ENCODE results near the gene PDCD6IP.
"Not testable (repeated sequence)": the region's sequence is repeated elsewhere in the genome, so short reads cannot be mapped to it uniquely, and the experiment has no call there.

PDCD6IP gene

GRCh38 chr3:33792167-33792892 is 6.1 kb upstream of the PDCD6IP start:
- no peak for DNase-seq

DNA sequence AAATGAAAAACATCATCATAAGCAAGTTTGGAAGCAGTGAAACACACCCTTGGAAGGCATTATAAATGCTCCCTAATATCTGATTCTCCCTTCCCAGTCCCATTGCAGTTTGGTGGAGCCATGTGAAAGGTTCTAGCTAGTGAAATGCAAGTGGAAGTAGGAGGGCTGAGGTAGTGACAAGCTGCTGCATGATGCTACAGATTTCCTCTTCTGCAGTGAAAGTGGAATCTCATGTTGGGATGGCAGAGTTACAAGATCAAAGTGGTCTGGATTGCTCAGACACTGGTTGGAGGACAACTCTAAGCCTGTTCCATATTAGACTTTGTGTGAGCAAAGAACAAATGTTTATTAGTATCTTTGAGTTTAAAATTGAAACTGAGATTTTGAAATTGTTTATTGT is 3.3 kb upstream of the PDCD6IP start:
- no peak for DNase-seq

DNA sequence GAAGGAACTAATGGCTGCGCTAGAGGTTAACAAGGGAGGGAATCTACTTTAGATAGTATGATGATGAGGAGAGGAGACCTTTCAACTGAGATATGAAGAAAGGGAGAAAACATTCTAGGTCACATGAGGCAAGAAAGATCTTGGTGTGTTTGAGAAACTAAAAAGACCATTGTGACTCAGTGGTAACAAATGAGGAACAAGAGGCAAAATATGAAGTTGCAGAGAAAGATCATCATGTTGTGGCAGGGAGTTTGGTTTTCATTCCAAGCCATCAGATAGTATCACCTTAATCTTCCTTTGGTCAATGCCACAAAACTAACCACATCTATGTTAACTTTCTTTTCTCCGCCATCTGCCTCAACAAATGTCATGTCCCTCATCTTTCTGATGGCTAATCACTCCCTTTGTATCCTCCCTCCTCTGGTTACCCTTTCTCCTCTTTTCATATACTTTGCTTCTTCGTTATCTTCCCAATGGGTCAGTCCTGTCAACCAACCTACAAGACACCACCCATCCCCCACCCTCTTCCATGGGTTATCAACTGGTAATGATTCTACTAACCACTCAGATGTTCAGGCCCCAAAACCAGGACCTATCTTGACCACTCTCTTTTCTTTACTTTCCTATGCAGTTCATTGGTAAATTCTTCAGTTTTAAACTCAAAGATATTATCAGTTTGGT is 2.4 kb upstream of the PDCD6IP start:
- no peak for DNase-seq

DNA sequence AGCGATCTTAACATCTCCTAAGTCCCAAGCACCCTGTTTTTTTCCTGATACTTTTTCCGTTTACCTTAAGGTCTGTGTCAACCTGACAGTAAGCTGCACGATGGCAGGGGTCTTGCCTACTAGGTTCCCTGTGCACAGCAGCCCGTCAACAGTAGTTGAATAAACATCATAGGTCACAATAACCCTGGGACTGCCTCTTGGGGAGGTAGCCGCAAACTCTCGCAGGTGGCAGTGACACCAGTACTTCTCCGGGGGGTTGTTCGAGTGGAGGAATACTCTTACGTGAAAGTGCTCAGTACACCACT is 365 bp upstream of the PDCD6IP start:
- DNase-seq: no peak

- DNase-seq: no peak
These were observed 747 bp downstream of the PDCD6IP start for GRCh38 chr3:33799202-33799551.

- DNase-seq: no peak
These were observed 4.8 kb downstream of the PDCD6IP start for GRCh38 chr3:33803252-33803651.

- no peak for DNase-seq
These were observed 5.6 kb downstream of the PDCD6IP start for GRCh38 chr3:33803894-33804526.

GRCh38 chr3:33807191-33807590 is 8.8 kb downstream of the PDCD6IP start:
- no peak for DNase-seq

DNA sequence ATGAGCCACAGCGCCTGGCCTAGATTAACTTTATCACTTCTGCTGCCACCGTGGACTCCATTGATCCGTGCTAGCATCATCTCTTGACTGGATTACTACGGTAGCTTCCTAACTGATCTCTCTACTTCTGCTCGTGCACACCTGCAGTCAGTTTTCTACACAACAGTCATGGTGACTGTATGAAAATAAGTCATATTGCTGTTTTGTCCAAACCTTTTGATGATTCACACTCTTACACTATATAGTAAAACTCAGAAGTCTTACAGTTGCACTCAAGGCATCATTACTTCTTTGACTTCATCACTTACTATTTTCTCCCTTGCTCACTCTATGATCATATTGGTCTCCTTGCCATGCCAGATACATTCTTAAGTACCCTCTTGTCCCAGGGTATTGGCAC is 10.1 kb downstream of the PDCD6IP start:
- no peak for DNase-seq

DNA sequence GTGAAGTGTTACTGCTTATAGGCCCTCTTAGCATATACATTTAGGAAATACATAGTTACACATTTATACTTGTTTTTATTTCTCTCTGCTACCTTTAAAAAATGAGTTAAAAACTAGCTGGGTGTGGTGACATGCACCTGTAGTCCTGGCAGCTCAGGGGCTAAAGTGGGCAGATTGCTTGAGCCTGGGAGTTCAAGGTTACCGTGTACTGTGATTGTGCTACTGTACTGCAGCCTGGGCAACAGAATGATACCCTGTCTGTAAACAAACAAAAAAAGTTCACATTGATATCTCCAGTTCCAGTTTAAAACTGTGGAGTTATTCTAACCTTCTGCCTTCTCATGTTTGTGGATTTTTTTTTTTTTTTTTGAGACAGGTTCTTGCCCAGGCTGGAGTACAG is 12.1 kb downstream of the PDCD6IP start:
- DNase-seq: no peak

DNA sequence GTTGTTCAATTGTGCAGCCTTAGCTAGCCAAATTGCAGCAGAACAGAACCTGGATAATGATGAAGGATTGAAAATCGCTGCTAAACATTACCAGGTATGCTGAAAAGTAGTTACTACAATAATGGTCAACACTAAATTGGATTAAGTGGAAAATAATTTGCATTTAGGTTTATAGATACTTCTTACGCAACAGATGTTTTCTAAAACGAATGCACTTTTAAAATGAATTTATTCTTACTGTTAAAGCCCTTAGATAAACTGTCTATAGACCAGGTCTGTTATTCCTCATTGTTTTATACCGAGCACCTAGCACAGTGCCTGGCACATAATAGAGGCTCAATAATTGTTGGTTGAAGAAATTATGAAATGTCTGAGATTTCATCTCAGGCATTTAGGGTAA is 23.6 kb downstream of the PDCD6IP start:
- no peak for DNase-seq

GRCh38 chr3:33823821-33824220 is 25.4 kb downstream of the PDCD6IP start:
- no peak for DNase-seq

DNA sequence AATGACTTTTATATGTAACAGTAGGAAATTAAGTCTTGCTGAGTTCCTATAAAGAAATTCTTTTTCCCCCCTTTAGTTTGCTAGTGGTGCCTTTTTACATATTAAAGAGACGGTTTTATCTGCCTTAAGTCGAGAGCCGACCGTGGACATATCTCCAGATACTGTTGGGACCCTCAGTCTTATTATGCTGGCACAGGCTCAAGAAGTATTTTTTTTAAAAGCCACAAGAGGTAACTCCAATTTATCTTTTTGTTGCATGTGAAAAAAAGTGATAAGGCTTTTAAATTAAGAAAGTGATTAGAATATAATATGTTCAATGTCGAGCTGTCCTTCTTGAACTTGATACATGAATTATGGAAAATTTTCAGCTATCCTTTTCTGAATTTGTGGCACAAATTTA is 26.7 kb downstream of the PDCD6IP start:
- no peak for DNase-seq

GRCh38 chr3:33826206-33826605 is 27.8 kb downstream of the PDCD6IP start:
- DNase-seq: no peak

- DNase-seq: no peak
These were observed 28.3 kb downstream of the PDCD6IP start for GRCh38 chr3:33826688-33827087.

DNA sequence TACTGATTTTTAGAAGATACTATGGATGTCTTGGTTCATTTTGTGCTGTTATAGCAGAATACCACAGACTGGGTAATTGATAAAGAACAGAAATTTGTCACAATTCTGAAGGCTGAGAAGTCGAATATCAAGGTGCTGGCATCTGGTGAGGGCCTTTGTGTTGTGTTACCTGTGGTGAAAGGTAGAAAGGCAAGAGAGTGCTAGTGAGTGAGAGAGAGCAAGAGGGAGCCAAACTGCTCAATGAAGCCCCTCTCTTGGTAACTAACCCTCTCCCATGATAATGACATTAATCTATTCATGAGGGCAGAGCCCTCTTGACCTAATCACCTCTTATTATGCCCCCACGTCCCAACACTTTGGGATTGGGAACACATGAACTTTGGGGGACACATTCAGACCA is 31.3 kb downstream of the PDCD6IP start:
- no peak for DNase-seq

DNA sequence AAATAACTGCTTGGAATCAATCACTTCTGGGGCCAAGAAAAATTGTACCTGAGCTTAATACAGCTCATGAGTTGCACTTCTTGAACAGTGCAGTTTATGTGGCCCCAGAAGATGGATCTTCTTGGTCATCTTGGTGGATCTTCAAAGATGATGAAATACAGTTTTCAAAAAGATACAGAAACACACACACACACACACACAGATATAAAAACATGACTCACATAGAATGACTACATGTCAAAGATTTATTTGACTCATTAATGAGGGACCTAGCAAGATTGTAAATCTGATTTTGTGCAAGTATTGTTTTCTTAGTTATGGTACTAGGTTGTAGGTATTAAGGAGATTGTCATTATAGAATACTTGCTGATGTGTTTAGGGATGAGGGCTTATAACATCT is 32.6 kb downstream of the PDCD6IP start:
- DNase-seq: no peak

DNA sequence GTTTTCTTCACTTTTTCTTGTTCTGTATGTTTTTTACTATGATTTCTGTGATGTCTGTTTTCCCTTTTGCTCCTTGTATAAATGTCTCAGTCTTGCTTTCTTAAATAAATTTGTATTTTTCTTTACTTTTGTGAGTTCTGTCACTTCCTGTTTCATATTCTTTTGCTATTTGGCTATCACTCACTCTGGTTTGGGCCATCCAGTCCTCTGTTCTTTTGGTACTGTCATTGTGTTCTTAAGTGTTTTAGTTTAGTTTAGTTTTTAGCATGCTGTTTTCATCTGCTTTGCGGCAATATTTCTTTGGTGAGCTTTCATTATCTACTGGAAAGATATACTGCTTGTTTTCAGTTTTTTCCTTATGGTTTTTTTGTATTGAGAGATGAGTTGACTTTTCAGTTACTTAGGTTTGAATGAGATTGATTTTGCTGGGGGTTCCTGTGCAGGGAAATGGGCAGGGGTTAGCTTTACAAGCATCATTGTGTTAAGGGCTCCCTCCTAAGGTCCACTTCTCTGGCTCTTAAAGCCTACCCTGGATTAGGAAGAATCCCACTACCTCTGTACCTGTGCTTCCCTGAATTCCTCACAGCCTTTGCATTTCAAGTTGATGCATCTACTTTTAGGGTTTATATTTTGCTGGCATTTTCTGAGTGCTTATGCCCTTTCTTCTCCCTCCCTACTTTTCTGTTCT is 35.1 kb downstream of the PDCD6IP start:
- DNase-seq: no peak

- no peak for DNase-seq
These were observed 35.6 kb downstream of the PDCD6IP start for GRCh38 chr3:33834096-33834453.

DNA sequence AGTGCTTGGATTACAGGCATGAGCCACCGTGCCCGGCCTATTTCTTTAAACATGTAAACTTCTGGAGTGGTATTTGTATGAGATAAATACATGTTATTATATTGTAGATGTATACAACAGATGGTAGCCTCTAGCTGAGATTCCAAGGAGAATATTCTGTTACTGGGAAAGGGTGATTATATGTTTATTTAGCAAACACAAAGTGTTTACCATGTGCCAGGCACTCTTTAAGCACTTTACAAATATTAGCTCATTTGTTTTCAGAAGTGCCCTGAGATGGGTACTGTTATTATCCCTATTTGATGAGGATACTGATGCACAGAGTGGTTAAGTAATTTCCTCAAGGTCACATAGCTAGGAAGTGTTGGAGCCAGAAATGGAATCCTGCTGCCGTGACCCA is 38.8 kb downstream of the PDCD6IP start:
- DNase-seq: not testable (repeated sequence)

DNA sequence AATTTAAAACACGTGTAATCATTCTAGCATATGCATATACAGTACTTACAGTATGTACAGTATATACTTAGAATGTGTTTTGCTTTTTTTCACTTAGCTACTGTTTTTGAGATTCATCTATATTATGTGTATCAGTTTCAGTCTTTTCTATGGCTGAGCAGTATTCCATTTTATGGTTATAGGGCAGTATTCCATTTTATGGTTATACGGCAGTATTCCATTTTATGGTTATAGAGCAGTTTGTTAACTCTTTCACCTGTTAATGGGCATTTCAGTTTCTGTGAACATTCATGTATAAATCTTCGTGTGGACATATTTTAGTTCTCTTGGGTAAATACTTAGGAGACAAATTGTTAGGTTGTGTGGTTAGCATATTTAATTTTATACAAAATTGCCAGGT is 40.9 kb downstream of the PDCD6IP start:
- no peak for DNase-seq

- no peak for DNase-seq
These were observed 41.7 kb downstream of the PDCD6IP start for GRCh38 chr3:33840179-33840578.

DNA sequence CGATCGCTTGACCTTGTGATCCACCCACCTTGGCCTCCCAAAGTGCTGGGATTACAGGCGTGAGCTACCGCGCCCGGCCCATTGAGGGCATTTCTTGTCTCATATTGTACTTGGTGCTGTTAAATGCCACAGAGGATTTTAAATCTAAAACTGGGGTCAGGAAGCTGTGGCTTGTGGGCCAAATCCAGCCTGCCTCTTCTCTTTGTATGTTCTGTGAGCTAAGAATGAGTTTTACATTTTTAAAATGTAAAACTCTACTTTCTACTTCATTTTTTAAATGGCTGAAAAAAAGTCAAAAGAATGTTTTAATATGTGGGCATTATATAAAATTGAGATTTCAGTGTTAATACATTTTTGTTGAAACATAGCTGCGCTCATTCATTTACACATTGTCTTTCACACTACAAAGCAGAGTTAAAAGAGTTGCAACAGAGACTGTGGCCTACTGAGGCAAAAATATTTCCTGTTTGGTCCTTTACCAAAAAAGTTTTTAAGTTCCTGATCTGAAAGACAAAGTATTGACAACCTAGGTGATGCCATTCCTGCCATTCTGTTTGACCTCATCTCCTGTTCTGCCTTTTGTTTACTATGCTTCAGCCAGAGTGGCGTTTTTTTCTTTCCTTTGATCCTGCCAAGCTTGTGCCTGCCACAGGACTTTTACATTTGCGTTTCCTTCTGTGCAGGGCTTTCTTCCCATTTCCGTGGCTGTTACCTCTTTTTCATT is 50.4 kb downstream of the PDCD6IP start:
- no peak for DNase-seq
